Measurements from ENCODE around the gene PTCD2.

Gene PTCD2

GRCh38 chr5:72383726-72384125 is 63.6 kb downstream of the PTCD2 start (continued):
- TF ChIP-seq ZNF518A (tag by site-specific recombination; conservative IDR thresholded peaks at IDR 0.05; ENCODE audit: low read depth) (no peak), ZNF791 (tag by site-specific recombination; IDR thresholded peaks at IDR 0.05) (no peak), ZNF174 (tag by site-specific recombination; IDR thresholded peaks at IDR 0.05) (no peak), ZNF184 (tag by site-specific recombination; IDR thresholded peaks at IDR 0.05) (no peak)

GRCh38 chr5:72386639-72387038 is 66.5 kb downstream of the PTCD2 start:
- Histone ChIP-seq H3K9me3 (ENCODE audit: control insufficient read depth, insufficient read depth, low read depth, low read length) (no peaks in the 10 kb centered on the region), H3K36me3 (ENCODE audit: control insufficient read depth in 2 of 2, insufficient read depth in 1 of 2, low read length in 2 of 2) (no peaks in the 10 kb centered on the region), H3K4me1 (ENCODE audit: control insufficient read depth, insufficient read depth, low read length) (no peaks in the 10 kb centered on the region), H3K27ac (ENCODE audit: extremely low read depth, low read depth, low read length) (no peak overlapping the region), H3K4me3 (ENCODE audit: low read depth, low read length) (no peak overlapping the region)
- CTCF ChIA-PET = interaction anchor here (0.6 to 1.5 kb wide), 2 partner anchors 13 to 138 kb away, joined by 5 to 7 read pairs; no protein-coding TSS in a partner anchor
- POLR2A ChIA-PET = no interaction called here
- no peak for TF ChIP-seq GLIS1 (tag by site-specific recombination; IDR thresholded peaks at IDR 0.05)
- TF ChIP-seq ZNF416 (tag by site-specific recombination; IDR thresholded peaks at IDR 0.05) = no peak
- TF ChIP-seq ZSCAN30 (tag by site-specific recombination; IDR thresholded peaks at IDR 0.05) = no peak
- TF ChIP-seq ZNF621 (tag by site-specific recombination; IDR thresholded peaks at IDR 0.05) = no peak
- TF ChIP-seq ZSCAN23 (tag by site-specific recombination; IDR thresholded peaks at IDR 0.05) = no peak
- TF ChIP-seq ZNF645 (tag by site-specific recombination; IDR thresholded peaks at IDR 0.05) = no peak
- no peak for TF ChIP-seq PRDM10 (tag by site-specific recombination; IDR thresholded peaks at IDR 0.05)
- TF ChIP-seq SP3 (tag by site-specific recombination; IDR thresholded peaks at IDR 0.05) = no peak
- no peak for TF ChIP-seq OVOL3 (tag by site-specific recombination; IDR thresholded peaks at IDR 0.05)
- no peak for TF ChIP-seq REPIN1 (tag by site-specific recombination; IDR thresholded peaks at IDR 0.05; ENCODE audit: low read depth)
- TF ChIP-seq ZBTB6 (tag by site-specific recombination; IDR thresholded peaks at IDR 0.05) = no peak
- no peak for TF ChIP-seq ZNF274 (IDR thresholded peaks at IDR 0.05; ENCODE audit: low read length)
- no peak for TF ChIP-seq ZNF274 (tag by site-specific recombination; IDR thresholded peaks at IDR 0.05; ENCODE audit: borderline replicate concordance)
- no peak for TF ChIP-seq ZNF132 (tag by site-specific recombination; IDR thresholded peaks at IDR 0.05; ENCODE audit: borderline replicate concordance)
- no peak for TF ChIP-seq ZNF398 (tag by site-specific recombination; IDR thresholded peaks at IDR 0.05)
- TF ChIP-seq ZNF701 (tag by site-specific recombination; IDR thresholded peaks at IDR 0.05) = no peak
- no peak for TF ChIP-seq ZNF18 (tag by site-specific recombination; IDR thresholded peaks at IDR 0.05)
- no peak for TF ChIP-seq ZFP41 (tag by site-specific recombination; IDR thresholded peaks at IDR 0.05; ENCODE audit: borderline replicate concordance)
- TF ChIP-seq ZBTB8A (tag by site-specific recombination; IDR thresholded peaks at IDR 0.05) = no peak

Data from HEK293 (cell line).